Eye (tissue), 1 donor: ENCODE measurements around the gene FER.
"Not testable (repeated sequence)": the region's sequence is repeated elsewhere in the genome, so short reads cannot be mapped to it uniquely, and the experiment has no call there.

Source experiments
- DNase-seq: peaks from one replicate; pipeline ENCODE4 v3.0.0-alpha.2; 2015

Gene FER

DNA sequence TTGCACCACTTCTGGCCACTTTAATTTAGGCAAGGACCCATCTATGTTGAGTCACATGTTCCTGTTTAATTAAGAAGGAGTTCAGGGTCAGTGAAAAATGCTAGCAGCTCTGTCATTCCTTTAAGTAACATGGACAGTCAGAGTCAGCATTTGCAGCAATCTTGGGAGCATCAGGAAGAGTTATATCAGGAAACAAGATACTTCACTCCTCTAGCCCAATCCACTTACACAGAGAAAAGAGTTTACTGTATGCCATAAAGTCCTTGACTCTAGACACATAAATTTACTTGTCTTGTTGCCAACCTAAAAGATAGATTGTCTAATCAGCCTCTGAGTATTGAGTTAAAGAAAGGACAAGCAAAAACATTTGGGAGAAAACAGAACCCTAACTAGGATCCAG lies 395.3 kb downstream of the FER start:
- DNase-seq, result no peak

DNA sequence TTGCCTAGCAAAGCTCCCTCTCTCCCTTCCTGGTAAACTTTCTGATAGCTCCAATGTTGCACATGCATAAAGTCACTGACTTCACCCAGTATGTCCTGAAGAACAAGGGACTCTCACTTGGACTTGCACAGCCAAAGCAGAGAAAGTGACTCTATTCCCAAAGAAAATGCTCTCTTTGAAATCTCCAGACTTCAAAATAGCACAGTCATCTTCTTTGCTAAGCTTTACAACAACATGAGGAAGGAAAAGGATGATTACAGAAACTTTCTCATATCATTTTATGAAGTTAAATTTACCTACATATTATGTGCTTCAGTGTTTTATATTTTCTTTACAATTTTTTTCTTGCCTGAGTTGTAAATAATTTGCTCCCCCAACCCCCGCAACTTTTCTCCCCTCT lies 397.4 kb downstream of the FER start:
- no peak for DNase-seq

- DNase-seq, result no peak
These were observed 398.9 kb downstream of the FER start for GRCh38 chr5:109146591-109146990.

DNA sequence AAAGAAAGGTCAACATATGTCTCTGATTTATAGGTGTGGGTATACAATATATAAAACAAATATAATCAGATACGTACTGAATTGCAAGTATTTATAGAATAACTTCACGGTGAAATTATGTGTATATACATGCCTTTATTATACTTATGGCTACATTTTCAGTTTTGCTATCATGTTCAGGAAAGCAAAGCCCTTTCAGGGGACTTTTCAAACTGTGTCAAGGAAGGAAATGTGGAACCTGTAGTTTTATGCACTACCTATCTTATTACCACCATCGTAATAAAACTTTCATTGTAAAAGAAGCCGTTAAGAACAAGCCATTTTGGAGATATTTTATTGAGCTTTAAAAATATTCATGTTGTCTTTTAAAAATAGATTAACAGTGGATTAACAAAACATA lies 404.9 kb downstream of the FER start:
- no peak for DNase-seq

- no peak for DNase-seq
These were observed 407.9 kb downstream of the FER start for GRCh38 chr5:109155625-109156024.

DNA sequence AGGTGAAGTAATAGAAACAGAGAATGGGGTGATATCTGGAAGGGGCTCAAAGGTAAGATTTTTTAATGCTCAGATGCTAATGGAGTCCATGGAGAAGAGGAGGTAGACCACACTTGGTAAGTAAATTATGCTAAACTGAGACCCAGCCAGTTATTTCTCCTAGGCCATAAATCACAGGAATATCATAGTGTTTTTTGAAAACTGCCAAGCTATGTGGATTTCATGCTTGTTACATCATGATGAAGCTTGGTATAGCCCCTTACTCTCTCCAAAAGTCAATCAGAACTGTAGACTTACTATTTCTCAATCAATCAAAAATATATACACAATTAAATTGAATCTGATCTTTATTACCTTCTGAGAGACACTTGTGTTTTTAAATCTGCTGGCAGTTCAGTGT lies 409.2 kb downstream of the FER start:
- DNase-seq, result no peak

GRCh38 chr5:109160468-109160867 lies 412.8 kb downstream of the FER start:
- no peak for DNase-seq

- no peak for DNase-seq
These were observed 414.4 kb downstream of the FER start for GRCh38 chr5:109161914-109162683.

GRCh38 chr5:109163336-109163735 lies 415.6 kb downstream of the FER start:
- DNase-seq, result no peak

- peak; percentile 72 for DNase-seq
These were observed 416.3 kb downstream of the FER start for GRCh38 chr5:109164001-109164400.

DNA sequence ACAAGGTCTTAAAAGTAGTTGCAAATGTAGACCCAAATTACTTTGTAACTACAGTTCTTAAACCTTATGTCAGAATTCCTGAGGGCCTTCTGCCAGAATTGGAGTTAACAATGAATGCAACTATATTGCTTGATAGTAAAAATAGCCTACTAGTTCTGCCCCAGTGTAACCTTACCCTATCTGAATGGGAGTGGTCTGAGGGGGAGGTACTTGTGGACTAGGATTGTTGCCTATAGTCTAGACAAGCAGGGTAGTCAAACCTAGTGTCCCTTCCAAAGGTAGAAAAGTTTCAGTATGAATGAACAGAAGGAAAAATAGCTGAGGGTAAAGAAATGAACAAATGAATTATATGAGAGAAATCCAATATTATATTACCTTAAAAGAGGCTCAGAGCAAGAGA lies 419.9 kb downstream of the FER start:
- DNase-seq, result no peak

DNA sequence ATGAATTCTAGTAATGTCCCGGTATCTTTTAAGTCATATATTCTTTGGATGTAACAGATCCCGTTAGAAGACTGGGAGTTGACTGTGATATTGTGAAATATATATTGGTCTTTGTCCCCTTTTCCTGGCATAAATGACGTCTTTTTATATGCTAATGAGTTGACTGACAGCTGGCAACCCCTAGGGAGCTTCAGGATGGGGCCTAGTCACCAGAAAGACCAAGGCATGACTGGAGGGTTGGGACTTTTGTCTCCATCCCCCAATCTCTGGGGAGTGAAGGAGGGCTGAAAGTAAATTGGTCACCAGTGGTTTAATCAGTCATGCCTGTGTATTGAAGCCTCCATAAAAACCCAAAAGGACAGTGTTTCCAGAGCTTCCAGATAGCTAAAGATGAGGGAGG lies 420.5 kb downstream of the FER start:
- DNase-seq, result no peak

- no peak for DNase-seq
These were observed 423.1 kb downstream of the FER start for GRCh38 chr5:109170629-109171350.

- not testable (repeated sequence) for DNase-seq
These were observed 423.9 kb downstream of the FER start for GRCh38 chr5:109171437-109172073.

- no peak for DNase-seq
These were observed 425.5 kb downstream of the FER start for GRCh38 chr5:109173036-109173794.

GRCh38 chr5:109177227-109177626 lies 429.5 kb downstream of the FER start:
- DNase-seq, result no peak

DNA sequence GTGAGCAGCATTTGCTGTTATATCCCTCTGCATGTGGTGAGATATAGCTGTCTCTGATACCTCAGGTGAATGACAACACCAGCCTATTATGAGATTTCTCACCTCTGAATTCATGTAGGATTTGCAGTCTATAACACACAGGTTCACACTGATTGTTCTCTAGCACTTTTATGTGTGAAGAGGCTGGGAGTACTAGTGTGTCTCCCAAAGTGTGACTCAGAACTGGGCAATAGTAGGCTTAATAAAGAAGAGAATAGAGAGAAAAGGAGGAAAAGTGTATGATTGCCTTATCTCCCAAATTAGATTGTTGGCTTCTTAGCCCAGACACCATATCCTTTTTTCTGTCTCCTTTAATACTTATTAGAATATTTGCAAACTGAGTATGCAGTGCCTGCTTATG lies 430.1 kb downstream of the FER start:
- no peak for DNase-seq

GRCh38 chr5:109180668-109181067 lies 433.0 kb downstream of the FER start:
- DNase-seq, result no peak

- DNase-seq, result no peak
These were observed 439.1 kb downstream of the FER start for GRCh38 chr5:109186759-109187158.

GRCh38 chr5:109191153-109191558 lies 443.5 kb downstream of the FER start:
- no peak for DNase-seq

DNA sequence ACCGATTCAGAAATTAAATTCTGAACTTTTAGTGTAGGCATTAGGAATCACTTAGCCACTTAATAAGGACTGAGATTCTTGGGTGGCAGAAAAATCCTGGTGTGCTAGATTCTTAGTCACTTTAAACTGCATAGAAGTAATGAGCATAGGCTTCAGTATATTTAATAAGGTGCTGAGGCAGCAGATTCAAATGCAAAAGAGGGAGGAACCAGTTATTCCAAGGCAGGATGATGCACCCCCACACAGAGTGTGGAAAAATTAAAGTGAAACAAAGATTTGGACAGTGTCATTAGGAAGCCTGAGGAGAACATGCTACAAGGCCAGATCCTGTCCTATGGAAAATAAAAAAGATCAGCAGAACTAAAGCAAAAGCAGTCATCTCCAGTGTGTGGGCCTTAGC lies 444.3 kb downstream of the FER start:
- no peak for DNase-seq

DNA sequence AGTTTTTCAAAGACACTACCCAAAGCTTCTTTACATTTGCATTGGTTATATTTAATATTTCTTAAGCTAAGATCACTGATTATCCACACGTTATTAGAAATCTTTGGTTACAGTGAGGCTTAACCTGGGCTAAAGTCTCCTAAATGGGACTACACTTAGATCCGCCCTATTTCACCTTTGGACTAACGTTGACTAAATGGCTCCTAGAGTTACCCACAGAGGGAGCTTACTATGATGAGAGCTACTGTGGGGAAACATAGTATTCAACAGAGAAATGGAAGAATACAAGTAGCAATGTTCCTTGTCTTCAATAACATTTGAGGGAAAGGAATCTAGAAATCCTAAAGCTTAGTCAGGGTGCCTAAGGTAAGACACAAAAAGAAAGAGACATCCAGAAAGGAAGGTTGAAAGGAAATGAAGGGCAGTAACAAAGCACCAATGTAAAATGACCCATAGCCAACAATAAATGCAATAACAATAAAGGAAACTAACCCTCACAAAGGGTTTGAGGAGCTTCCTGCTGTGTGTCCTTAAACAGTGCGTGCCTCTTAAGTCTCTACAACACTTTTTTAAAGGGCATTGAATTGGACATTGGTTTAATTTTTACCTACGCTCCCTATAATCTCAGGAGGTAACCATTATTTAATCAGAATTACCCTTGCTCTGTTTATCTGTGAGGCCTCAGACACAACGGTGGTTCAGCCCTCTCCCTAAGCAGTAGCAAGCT lies 445.0 kb downstream of the FER start:
- no peak for DNase-seq

DNA sequence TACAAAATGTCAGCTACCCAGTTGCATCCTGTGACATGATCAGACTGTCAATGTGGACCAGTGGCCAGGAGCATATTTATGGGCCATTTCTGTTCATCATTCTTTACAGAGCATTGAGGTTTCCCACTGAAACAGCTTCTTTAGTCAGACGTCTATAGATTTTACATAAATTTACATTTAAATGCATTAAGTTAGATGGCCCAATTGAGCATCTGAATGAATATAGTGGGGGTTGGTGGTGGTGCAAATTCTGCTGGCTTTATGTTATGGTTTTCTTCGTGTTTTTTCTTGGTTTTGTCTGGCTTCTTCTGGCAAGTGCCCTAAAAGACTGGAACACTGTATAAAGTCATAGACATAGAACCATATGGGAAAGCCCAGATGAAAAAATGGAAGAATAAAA lies 448.0 kb downstream of the FER start:
- no peak for DNase-seq
